ENCODE data around the gene TDRD3. TPM values are rescaled to one million over a fixed set of nuclear protein-coding genes. Genes with fewer than 3 reads are reported as not detected.

TDRD3 gene
- total and polyA plus RNA-seq, 5 donors from 2014 or later = 9.0 to 29.8 (median 10.0) TPM

GRCh38 chr13:60604058-60604457 lies 207.0 kb downstream of the TDRD3 start:
- peaks cover 0 to 3% (median 0%) of the 10 kb centered on the region in 7 donors for H3K9me3 Mint-ChIP-seq
- H3K4me3 Mint-ChIP-seq = no peak overlapping the region
- ATAC-seq (ENCODE audit: low read depth in 2 of 2) = no peak
- no peaks in the 10 kb centered on the region for H3K4me1 Mint-ChIP-seq
- H3K27ac Mint-ChIP-seq = no peak overlapping the region
- no peaks in the 10 kb centered on the region for H3K27me3 Mint-ChIP-seq
- no peaks in the 10 kb centered on the region for H3K36me3 ChIP-seq (ENCODE audit: control insufficient read depth, insufficient read depth, low read length)
- no peaks in the 10 kb centered on the region for H3K4me1 ChIP-seq (ENCODE audit: control insufficient read depth, insufficient read depth, low read length, poor library complexity, severe bottlenecking)
- no peaks in the 10 kb centered on the region for H3K9me3 ChIP-seq (ENCODE audit: control insufficient read depth in 2 of 2, low read length in 2 of 2)
- no peak overlapping the region for H3K27ac ChIP-seq (ENCODE audit: insufficient read depth, low read length, poor library complexity, severe bottlenecking)
- no peak for DNase-seq
- H3K4me3 ChIP-seq (ENCODE audit: low read depth, low read length) = no peak overlapping the region
- H3K36me3 Mint-ChIP-seq = no peaks in the 10 kb centered on the region
- H3K27me3 ChIP-seq (ENCODE audit: control insufficient read depth, insufficient read depth, low read length) = no peaks in the 10 kb centered on the region

DNA sequence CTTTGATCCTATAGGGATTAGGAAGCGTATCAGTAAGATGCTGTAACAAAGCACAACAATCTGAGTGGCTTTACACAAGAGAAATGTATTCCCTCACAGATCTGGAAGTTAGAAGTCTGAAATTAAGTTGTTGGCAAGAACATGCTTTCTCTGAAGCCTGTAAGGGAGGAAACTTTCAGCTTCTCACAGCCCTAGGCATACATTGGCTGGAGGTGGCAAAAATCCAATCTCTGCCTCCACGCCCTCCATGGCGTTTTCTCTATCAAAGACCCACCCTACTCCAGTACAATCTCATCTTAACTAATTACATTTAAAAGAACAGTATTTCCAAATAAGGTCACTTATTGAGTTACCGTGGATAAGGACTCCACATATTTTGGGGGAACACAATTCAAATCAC lies 211.9 kb downstream of the TDRD3 start:
- peaks cover 0 to 3% (median 0%) of the 10 kb centered on the region in 7 donors for H3K9me3 Mint-ChIP-seq
- ATAC-seq (ENCODE audit: low read depth in 2 of 2) = no peak
- no peak overlapping the region for H3K4me3 ChIP-seq (ENCODE audit: low read depth, low read length)
- H3K27ac Mint-ChIP-seq = no peak overlapping the region
- no peaks in the 10 kb centered on the region for H3K4me1 ChIP-seq (ENCODE audit: control insufficient read depth, insufficient read depth, low read length, poor library complexity, severe bottlenecking)
- no peak overlapping the region for H3K27ac ChIP-seq (ENCODE audit: insufficient read depth, low read length, poor library complexity, severe bottlenecking)
- no peaks in the 10 kb centered on the region for H3K36me3 ChIP-seq (ENCODE audit: control insufficient read depth, insufficient read depth, low read length)
- H3K4me3 Mint-ChIP-seq = no peak overlapping the region
- H3K36me3 Mint-ChIP-seq = no peaks in the 10 kb centered on the region
- H3K27me3 ChIP-seq (ENCODE audit: control insufficient read depth, insufficient read depth, low read length) = no peaks in the 10 kb centered on the region
- no peaks in the 10 kb centered on the region for H3K27me3 Mint-ChIP-seq
- H3K9me3 ChIP-seq (ENCODE audit: control insufficient read depth in 2 of 2, low read length in 2 of 2) = no peaks in the 10 kb centered on the region
- DNase-seq = no peak
- no peaks in the 10 kb centered on the region for H3K4me1 Mint-ChIP-seq

GRCh38 chr13:60611523-60611922 lies 214.5 kb downstream of the TDRD3 start:
- no peak overlapping the region for H3K27ac Mint-ChIP-seq
- no peaks in the 10 kb centered on the region for H3K36me3 ChIP-seq (ENCODE audit: control insufficient read depth, insufficient read depth, low read length)
- H3K4me1 ChIP-seq (ENCODE audit: control insufficient read depth, insufficient read depth, low read length, poor library complexity, severe bottlenecking) = no peaks in the 10 kb centered on the region
- peaks cover 0 to 1% (median 0%) of the 10 kb centered on the region in 7 donors for H3K9me3 Mint-ChIP-seq
- ATAC-seq (ENCODE audit: low read depth in 2 of 2) (no peak), DNase-seq (no peak)
- H3K4me3 ChIP-seq (ENCODE audit: low read depth, low read length) = no peak overlapping the region
- H3K9me3 ChIP-seq (ENCODE audit: control insufficient read depth in 2 of 2, low read length in 2 of 2) = no peaks in the 10 kb centered on the region
- H3K27me3 ChIP-seq (ENCODE audit: control insufficient read depth, insufficient read depth, low read length) = no peaks in the 10 kb centered on the region
- no peaks in the 10 kb centered on the region for H3K36me3 Mint-ChIP-seq
- H3K27me3 Mint-ChIP-seq = peaks cover 5% of the 10 kb centered on the region
- no peak overlapping the region for H3K27ac ChIP-seq (ENCODE audit: insufficient read depth, low read length, poor library complexity, severe bottlenecking)
- H3K4me3 Mint-ChIP-seq = no peak overlapping the region
- H3K4me1 Mint-ChIP-seq = no peaks in the 10 kb centered on the region

DNA sequence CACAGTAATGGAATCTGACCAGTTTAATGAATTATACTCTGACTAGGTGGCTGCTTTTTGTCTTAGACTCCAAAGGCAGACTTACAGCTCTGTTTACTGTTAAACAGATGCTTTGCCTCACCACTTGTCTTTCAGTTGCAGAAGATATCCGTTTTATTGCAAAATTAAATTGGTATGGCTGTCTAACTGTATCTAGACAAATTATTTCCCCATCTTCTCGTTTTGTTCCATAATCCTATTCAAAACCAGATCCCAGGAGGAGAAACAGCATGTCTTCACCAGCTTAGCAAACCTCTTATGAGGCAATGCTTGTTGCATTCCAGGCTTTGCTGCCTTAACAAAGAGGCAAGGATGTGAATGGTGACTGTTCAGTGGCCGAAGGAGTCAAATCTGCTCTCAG lies 215.6 kb downstream of the TDRD3 start:
- ATAC-seq (ENCODE audit: low read depth in 2 of 2) = no peak
- no peaks in the 10 kb centered on the region for H3K9me3 ChIP-seq (ENCODE audit: control insufficient read depth in 2 of 2, low read length in 2 of 2)
- H3K9me3 Mint-ChIP-seq = peaks cover 0 to 2% (median 0%) of the 10 kb centered on the region in 7 donors
- H3K36me3 Mint-ChIP-seq = no peaks in the 10 kb centered on the region
- H3K4me1 ChIP-seq (ENCODE audit: control insufficient read depth, insufficient read depth, low read length, poor library complexity, severe bottlenecking) = no peaks in the 10 kb centered on the region
- no peak overlapping the region for H3K27ac Mint-ChIP-seq
- no peak overlapping the region for H3K4me3 ChIP-seq (ENCODE audit: low read depth, low read length)
- H3K36me3 ChIP-seq (ENCODE audit: control insufficient read depth, insufficient read depth, low read length) = no peaks in the 10 kb centered on the region
- H3K4me1 Mint-ChIP-seq = no peaks in the 10 kb centered on the region
- no peak overlapping the region for H3K27ac ChIP-seq (ENCODE audit: insufficient read depth, low read length, poor library complexity, severe bottlenecking)
- H3K4me3 Mint-ChIP-seq = no peak overlapping the region
- no peak for DNase-seq
- H3K27me3 ChIP-seq (ENCODE audit: control insufficient read depth, insufficient read depth, low read length) = no peaks in the 10 kb centered on the region
- H3K27me3 Mint-ChIP-seq = peaks cover 5% of the 10 kb centered on the region

DNA sequence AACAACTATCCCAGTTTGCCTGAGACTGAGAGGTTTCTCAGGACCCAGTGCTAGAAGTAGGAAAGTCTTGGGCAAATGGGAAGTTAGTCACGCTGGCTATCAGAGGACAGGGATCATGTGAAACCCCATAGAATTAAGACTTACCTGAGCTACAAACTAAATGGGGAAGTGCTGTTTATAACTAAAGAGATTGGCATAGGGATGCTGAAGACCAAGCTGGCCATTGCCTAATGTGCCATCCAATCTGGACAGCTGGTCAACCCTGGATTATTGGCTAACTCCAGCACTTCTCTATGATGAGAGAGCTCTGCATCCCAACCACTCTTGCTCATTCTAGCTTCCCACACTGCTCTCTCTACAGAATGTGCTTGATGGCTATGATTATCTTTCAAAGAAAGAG lies 216.1 kb downstream of the TDRD3 start:
- Mint-ChIP-seq H3K4me1 (no peaks in the 10 kb centered on the region), H3K27me3 (peaks cover 5% of the 10 kb centered on the region), H3K27ac (no peak overlapping the region), H3K9me3 (peaks cover 0 to 2% (median 0%) of the 10 kb centered on the region in 7 donors), H3K36me3 (no peaks in the 10 kb centered on the region), H3K4me3 (no peak overlapping the region)
- H3K27ac ChIP-seq (ENCODE audit: insufficient read depth, low read length, poor library complexity, severe bottlenecking) = no peak overlapping the region
- ATAC-seq (ENCODE audit: low read depth in 2 of 2) (no peak), DNase-seq (no peak)
- H3K4me1 ChIP-seq (ENCODE audit: control insufficient read depth, insufficient read depth, low read length, poor library complexity, severe bottlenecking) = no peaks in the 10 kb centered on the region
- H3K36me3 ChIP-seq (ENCODE audit: control insufficient read depth, insufficient read depth, low read length) = no peaks in the 10 kb centered on the region
- H3K4me3 ChIP-seq (ENCODE audit: low read depth, low read length) = no peak overlapping the region
- no peaks in the 10 kb centered on the region for H3K27me3 ChIP-seq (ENCODE audit: control insufficient read depth, insufficient read depth, low read length)
- no peaks in the 10 kb centered on the region for H3K9me3 ChIP-seq (ENCODE audit: control insufficient read depth in 2 of 2, low read length in 2 of 2)

- DNase-seq = no peak
- Histone ChIP-seq H3K27ac (ENCODE audit: insufficient read depth, low read length, poor library complexity, severe bottlenecking) (no peak overlapping the region), H3K9me3 (ENCODE audit: control insufficient read depth in 2 of 2, low read length in 2 of 2) (no peaks in the 10 kb centered on the region), H3K4me3 (ENCODE audit: low read depth, low read length) (no peak overlapping the region), H3K4me1 (ENCODE audit: control insufficient read depth, insufficient read depth, low read length, poor library complexity, severe bottlenecking) (no peaks in the 10 kb centered on the region), H3K36me3 (ENCODE audit: control insufficient read depth, insufficient read depth, low read length) (no peaks in the 10 kb centered on the region), H3K27me3 (ENCODE audit: control insufficient read depth, insufficient read depth, low read length) (peaks cover 3% of the 10 kb centered on the region)
- H3K36me3 Mint-ChIP-seq = no peaks in the 10 kb centered on the region
- peaks cover 9% of the 10 kb centered on the region for H3K27me3 Mint-ChIP-seq
- ATAC-seq (ENCODE audit: low read depth in 2 of 2) = no peak
- H3K9me3 Mint-ChIP-seq = peaks cover 0 to 4% (median 0%) of the 10 kb centered on the region in 7 donors
- H3K27ac Mint-ChIP-seq = no peak overlapping the region
- no peak overlapping the region for H3K4me3 Mint-ChIP-seq
- no peaks in the 10 kb centered on the region for H3K4me1 Mint-ChIP-seq
These were observed 221.1 kb downstream of the TDRD3 start for GRCh38 chr13:60617991-60618733.

DNA sequence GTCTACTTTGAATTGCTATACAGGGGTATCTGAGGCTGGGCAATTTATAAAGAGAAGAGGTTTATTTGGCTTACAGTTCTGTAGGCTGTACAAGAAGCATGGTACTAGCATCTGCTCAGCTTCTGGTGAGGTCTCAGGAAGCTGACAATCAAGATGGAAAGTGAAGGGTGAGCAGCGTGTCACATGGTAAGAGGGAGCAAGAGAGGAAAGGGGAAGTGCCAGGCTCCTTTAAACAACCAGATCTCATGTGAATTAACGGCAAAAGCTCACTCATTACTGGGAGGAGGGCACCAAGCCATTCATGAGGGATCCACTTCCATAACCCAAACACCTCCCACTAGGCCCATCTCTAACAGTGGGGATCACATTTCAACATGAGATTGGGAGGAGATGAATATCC lies 222.4 kb downstream of the TDRD3 start:
- Mint-ChIP-seq H3K27ac (no peak overlapping the region), H3K36me3 (no peaks in the 10 kb centered on the region)

More for the DNA sequence above, 222.4 kb downstream of the TDRD3 start:
- Histone ChIP-seq H3K27me3 (ENCODE audit: control insufficient read depth, insufficient read depth, low read length) (peaks cover 3% of the 10 kb centered on the region), H3K4me1 (ENCODE audit: control insufficient read depth, insufficient read depth, low read length, poor library complexity, severe bottlenecking) (no peaks in the 10 kb centered on the region), H3K27ac (ENCODE audit: insufficient read depth, low read length, poor library complexity, severe bottlenecking) (no peak overlapping the region), H3K9me3 (ENCODE audit: control insufficient read depth in 2 of 2, low read length in 2 of 2) (no peaks in the 10 kb centered on the region), H3K36me3 (ENCODE audit: control insufficient read depth, insufficient read depth, low read length) (no peaks in the 10 kb centered on the region), H3K4me3 (ENCODE audit: low read depth, low read length) (no peak overlapping the region)
- peaks cover 0 to 4% (median 0%) of the 10 kb centered on the region in 7 donors for H3K9me3 Mint-ChIP-seq
- H3K4me3 Mint-ChIP-seq = no peak overlapping the region
- H3K4me1 Mint-ChIP-seq = no peaks in the 10 kb centered on the region
- ATAC-seq (ENCODE audit: low read depth in 2 of 2) (no peak), DNase-seq (no peak)
- peaks cover 10% of the 10 kb centered on the region for H3K27me3 Mint-ChIP-seq
